Kidney epithelial cell (primary cell): ENCODE data around the gene STX1B. TPM values are rescaled to one million over a fixed set of nuclear protein-coding genes. Genes with fewer than 3 reads are reported as not detected.

Experiments used
- DNase-seq: peaks from one replicate; pipeline ENCODE4 v3.0.0-alpha.2; 2010; ENCODE audit warnings: low read depth
- H3K27me3 ChIP-seq: 2 replicates; pipeline ENCODE4 v1.6.0; 2011; ENCODE audit warnings: low read length; ENCODE audit not compliant: control insufficient read depth, insufficient read depth
- H3K36me3 ChIP-seq: 2 replicates; pipeline ENCODE4 v1.5.1; 2011; ENCODE audit warnings: low read length; ENCODE audit not compliant: control insufficient read depth, insufficient read depth
- H3K4me3 ChIP-seq: 2 replicates; pipeline ENCODE4 v1.5.1; 2011; ENCODE audit warnings: low read depth, mild to moderate bottlenecking, control low read depth, low read length
- total RNA-seq: library from RNA; depleted of rRNA; stranded (reverse); fragments of >200 nt; gene quantifications from 2 replicates; pipeline ENCODE4 v1.2.3, GENCODE V29; 2015
- TF ChIP-seq, protein P1 (sequence below): IDR thresholded peaks from 2 replicates; pipeline ENCODE4 v1.5.1; 2011; ENCODE audit warnings: mild to moderate bottlenecking, moderate library complexity, low read length, control low read depth, inconsistent platforms; ENCODE audit not compliant: insufficient read depth, poor library complexity, severe bottlenecking

The STX1B gene
- total RNA-seq, 1 donor from 2014 or later = 0.29 TPM

DNA sequence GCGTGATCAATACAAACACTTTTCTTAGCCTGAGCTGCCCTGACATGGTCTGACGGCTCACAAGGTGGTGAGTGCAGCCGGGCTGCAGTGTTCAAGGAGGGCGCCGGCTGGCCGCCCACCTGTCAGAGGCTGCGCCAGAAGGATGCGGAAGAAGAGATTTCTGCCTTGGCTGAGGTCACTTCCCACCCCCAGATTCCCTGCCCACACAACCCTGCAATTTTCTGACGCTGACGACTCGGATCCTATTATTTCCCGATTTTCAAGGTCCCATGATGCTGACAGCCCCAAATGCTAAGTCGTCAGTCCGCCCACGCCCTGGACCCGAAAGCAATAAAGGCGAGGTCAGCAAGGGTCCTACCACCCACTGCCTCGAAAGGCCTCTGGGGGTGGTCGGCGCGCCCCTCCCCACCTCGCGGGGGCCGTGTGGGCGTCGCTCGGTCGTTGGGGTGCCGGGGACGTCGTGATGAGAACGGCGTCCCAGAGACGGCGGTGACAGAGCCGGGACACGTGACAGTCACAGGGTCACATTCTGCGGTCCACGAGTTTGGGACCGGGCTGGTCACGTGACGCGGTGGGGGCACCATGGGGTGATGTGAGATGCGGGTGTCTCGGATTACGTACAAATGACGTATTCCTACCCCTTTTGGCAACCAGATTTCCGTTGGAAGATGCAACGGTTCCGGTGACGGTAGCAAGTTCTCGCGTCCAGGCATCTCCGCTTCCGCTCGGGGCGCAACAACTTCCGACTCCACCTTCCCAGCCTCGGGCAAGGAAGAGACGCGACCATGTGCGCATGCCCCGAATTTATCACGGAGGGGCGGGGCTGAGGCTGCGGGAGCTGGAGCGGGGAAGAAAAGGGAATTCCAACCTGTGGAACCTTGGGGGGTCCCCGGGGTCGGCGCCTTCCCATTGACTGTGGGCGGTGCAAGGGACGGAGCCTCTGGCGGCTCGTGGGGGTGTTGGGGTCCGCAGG lies 22.6 kb upstream of the STX1B start, which contains the start of gene STX4:
Gene STX4, plus strand, starts transcription at position 823 of the 973 bp plus-strand sequence. CDS start 248 bp downstream, outside the sequence.
- TF ChIP-seq, protein P1, sequence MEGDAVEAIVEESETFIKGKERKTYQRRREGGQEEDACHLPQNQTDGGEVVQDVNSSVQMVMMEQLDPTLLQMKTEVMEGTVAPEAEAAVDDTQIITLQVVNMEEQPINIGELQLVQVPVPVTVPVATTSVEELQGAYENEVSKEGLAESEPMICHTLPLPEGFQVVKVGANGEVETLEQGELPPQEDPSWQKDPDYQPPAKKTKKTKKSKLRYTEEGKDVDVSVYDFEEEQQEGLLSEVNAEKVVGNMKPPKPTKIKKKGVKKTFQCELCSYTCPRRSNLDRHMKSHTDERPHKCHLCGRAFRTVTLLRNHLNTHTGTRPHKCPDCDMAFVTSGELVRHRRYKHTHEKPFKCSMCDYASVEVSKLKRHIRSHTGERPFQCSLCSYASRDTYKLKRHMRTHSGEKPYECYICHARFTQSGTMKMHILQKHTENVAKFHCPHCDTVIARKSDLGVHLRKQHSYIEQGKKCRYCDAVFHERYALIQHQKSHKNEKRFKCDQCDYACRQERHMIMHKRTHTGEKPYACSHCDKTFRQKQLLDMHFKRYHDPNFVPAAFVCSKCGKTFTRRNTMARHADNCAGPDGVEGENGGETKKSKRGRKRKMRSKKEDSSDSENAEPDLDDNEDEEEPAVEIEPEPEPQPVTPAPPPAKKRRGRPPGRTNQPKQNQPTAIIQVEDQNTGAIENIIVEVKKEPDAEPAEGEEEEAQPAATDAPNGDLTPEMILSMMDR = no peak
- Histone ChIP-seq H3K27me3 (no peaks in the 10 kb centered on the region), H3K36me3 (peaks cover 2% of the 10 kb centered on the region), H3K4me3 (peak within 1 kb of the TSS; percentile 100)
- DNase-seq = peak; percentile 88

- TF ChIP-seq, protein P1 = no peak
- DNase-seq = no peak
These were observed 20.8 kb upstream of the STX1B start for GRCh38 chr16:31031276-31031675.

GRCh38 chr16:31029272-31029671 lies 18.8 kb upstream of the STX1B start:
- DNase-seq = no peak
- Histone ChIP-seq H3K27me3 (no peaks in the 10 kb centered on the region), H3K36me3 (no peaks in the 10 kb centered on the region), H3K4me3 (no peak overlapping the region)
- TF ChIP-seq, protein P1 = no peak

More at GRCh38 chr16:31031276-31031675, 20.8 kb upstream of the STX1B start:
- no peak overlapping the region for H3K4me3 ChIP-seq
- H3K27me3 ChIP-seq = no peaks in the 10 kb centered on the region
- no peaks in the 10 kb centered on the region for H3K36me3 ChIP-seq

DNA sequence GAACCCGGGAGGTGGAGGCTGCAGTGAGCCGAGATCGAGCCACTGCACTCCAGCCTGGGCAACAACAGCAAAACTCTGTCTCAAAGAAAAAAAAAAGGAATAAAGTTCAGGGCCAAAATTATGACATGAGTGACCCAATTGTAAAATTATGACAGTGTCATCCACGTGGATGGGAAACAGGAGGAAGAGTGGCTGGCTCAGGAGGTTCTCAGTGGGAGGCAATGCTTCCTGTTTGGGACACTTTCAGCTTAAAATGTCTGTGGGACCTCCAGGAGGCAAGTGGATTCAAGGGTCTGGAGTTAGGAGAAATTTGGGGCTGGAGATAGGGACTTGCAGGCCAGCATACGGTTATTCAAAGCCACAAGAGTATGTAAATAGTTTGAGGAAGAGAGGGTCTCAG lies 14.9 kb upstream of the STX1B start:
- Histone ChIP-seq H3K36me3 (no peaks in the 10 kb centered on the region), H3K4me3 (no peak overlapping the region), H3K27me3 (no peaks in the 10 kb centered on the region)
- no peak for DNase-seq
- TF ChIP-seq, protein P1 = no peak

- no peak for DNase-seq
- Histone ChIP-seq H3K4me3 (no peak overlapping the region), H3K27me3 (no peaks in the 10 kb centered on the region), H3K36me3 (no peaks in the 10 kb centered on the region)
- TF ChIP-seq, protein P1 = no peak
These were observed 13.3 kb upstream of the STX1B start for GRCh38 chr16:31023627-31024226.
